ENCODE results near the gene KCNN3.

KCNN3 gene

DNA sequence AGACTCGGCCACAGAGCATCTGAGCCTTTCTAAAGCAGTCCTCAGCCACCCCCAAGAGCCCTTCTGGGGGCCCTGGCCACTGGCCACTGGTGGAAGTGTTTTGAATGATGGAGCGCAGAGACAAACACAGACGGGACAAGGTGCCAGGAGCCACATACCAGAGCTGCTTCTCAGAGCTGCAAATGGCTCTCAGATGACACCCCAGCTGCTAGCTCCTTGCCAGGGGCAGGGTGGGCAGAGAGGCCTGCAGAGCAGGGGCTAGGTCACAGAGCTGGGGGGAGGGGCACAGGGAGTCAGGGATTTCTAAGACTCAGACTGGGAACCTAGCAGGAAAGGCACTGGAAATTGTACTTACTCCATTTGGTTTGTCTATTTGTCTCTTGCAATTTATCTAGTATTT, 30.4 kb downstream of the KCNN3 start:
- Histone ChIP-seq H3K27me3 (ENCODE audit: insufficient read depth, low read length) (no peaks in the 10 kb centered on the region), H3K4me3 (ENCODE audit: low read length) (no peak overlapping the region), H3K4me1 (ENCODE audit: insufficient read depth, low read length) (peaks cover 26% of the 10 kb centered on the region), H2AFZ (ENCODE audit: low read depth, low read length) (no peak overlapping the region), H3K36me3 (ENCODE audit: insufficient read depth, low read length) (no peaks in the 10 kb centered on the region), H3K9me3 (ENCODE audit: low read length) (no peaks in the 10 kb centered on the region)

DNA sequence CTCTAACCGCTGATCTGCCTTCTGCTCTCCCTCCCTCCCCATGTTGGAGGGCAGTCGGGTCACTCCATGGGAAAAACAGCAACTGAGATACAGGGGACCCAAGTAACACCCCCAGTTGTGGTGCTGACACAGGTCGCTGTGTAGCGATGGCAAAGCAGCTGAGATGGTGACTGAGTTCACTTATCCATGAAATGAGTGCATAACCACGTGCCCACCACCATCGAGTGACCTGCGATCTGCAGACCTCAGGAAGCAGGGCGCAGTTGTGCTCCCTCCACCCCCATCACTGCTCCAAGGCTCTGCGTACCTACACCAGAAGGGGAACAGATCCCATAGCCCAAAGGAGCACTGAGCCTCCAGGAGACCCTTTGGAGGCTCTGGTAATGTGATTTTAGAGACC, 31.1 kb downstream of the KCNN3 start:
- Histone ChIP-seq H3K36me3 (ENCODE audit: insufficient read depth, low read length) (no peaks in the 10 kb centered on the region), H3K27me3 (ENCODE audit: insufficient read depth, low read length) (no peaks in the 10 kb centered on the region), H3K4me1 (ENCODE audit: insufficient read depth, low read length) (peaks cover 25% of the 10 kb centered on the region), H2AFZ (ENCODE audit: low read depth, low read length) (no peak overlapping the region), H3K4me3 (ENCODE audit: low read length) (no peak overlapping the region), H3K9me3 (ENCODE audit: low read length) (no peaks in the 10 kb centered on the region)

DNA sequence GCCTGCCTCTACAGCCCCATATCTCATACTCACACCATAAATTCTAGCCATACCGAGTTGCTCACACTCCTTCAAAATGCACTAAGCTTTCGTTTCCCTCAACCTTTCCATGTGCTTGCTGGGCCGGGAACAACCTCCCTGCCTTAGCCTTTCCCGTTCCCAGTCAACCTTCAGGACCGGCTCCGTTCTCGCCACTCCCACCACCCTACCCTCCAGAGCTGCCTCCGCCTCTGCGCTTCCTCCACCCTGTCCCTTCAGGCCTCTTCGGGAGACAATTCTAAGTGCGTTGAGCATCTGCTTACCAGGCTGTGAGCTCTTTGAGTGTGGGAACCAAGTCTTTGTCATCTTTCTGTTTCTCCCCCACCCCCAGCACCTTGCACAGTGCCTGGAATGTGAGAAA, 31.6 kb downstream of the KCNN3 start:
- H3K4me3 ChIP-seq (ENCODE audit: low read length): no peak overlapping the region
- H3K27me3 ChIP-seq (ENCODE audit: insufficient read depth, low read length): no peaks in the 10 kb centered on the region
- no peak overlapping the region for H2AFZ ChIP-seq (ENCODE audit: low read depth, low read length)
- no peaks in the 10 kb centered on the region for H3K36me3 ChIP-seq (ENCODE audit: insufficient read depth, low read length)
- H3K4me1 ChIP-seq (ENCODE audit: insufficient read depth, low read length): peaks cover 20% of the 10 kb centered on the region
- no peaks in the 10 kb centered on the region for H3K9me3 ChIP-seq (ENCODE audit: low read length)

DNA sequence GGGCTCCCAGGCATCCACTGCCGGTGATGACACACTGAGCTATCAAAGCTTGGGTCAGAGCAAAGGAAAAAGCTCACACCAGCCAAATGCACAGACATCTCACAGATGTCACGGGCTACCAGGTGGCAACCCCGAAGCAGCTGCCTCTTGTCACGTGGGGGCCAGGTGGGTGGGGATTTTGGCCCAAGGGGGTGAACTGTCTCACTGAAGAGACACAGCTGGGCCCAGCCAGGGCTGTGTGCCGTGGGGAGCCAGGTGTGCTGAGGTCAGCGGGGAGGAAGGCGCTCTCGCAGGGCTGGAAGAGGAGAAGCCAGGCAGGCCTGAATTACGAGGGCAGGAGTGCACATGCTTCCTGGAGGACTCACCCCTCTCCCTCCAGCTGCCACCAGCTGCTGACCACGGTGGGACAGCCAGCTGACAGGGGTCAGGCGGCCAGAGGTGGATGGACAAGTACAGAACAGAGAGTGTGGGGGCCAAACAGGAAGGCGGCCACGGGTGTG, 32.4 kb downstream of the KCNN3 start:
- H2AFZ ChIP-seq (ENCODE audit: low read depth, low read length): no peak overlapping the region
- H3K36me3 ChIP-seq (ENCODE audit: insufficient read depth, low read length): no peaks in the 10 kb centered on the region
- no peaks in the 10 kb centered on the region for H3K27me3 ChIP-seq (ENCODE audit: insufficient read depth, low read length)
- peaks cover 20% of the 10 kb centered on the region for H3K4me1 ChIP-seq (ENCODE audit: insufficient read depth, low read length)
- H3K9me3 ChIP-seq (ENCODE audit: low read length): no peaks in the 10 kb centered on the region
- H3K4me3 ChIP-seq (ENCODE audit: low read length): no peak overlapping the region

DNA sequence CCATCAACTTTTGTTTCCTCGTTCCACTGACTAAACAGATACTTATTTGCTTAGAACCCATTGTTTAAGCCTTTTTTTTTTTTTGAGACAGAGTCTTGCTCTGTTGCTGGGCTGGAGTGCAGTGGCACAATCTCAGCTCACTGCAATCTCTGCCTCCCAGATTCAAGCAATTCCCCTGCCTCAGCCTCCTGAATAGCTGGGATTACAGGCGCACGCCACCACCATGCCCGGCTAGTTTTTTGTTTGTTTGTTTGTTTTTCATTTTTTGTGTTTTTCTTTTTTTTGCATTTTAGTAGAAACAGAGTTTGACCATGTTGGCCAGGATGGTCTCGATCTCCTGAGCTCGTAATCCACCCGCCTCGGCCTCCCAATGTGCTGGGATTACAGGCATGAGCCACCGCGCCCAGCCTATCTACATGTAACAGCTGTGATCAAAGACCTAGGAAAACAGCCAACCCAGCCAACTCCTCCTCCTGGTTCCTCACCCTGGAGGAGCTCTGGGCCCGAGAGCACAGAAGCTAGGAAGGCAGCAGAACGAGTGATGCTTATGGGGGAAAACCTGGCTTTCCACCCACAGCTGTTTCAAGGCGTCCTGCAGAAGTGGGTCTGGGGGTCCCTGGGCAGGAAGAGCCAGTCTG, 32.9 kb downstream of the KCNN3 start:
- no peaks in the 10 kb centered on the region for H3K27me3 ChIP-seq (ENCODE audit: insufficient read depth, low read length)

DNA sequence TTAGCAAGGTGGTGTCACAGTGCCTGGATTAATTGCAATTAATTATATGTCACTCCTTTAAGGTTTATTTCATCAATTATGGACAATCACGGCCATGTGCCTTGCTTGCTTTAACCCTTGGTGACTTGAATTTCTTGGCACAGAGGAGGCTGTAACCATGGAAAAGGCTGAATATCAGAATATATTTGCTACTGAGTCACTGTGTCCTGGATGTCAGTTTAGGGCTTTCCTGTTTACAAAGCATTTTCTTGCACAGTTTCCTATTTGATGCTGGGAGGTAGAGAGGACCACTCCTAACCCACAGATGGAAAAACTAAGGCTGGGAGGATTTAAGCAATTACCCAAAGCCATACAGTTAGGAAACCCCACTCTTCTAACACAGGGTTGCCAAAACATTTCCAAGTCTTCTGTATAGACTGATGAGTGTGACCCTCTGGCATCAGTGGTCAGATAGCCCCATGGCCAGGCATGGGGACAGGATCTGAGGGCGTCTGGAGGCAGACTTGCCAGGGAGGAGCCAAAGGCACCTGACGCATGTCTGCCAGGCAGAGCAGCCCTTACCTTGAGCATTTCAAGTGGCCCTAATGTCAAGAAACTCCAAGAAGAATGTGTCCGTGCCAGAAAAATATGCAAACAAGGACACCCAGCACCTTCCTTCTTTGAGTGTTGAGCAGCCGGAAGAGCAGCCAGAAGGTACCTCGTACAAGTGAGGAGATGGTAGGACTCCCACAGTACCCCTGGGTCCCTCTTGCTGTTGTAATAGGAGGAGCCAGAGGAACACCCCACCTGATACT, 34.4 kb downstream of the KCNN3 start:
- Histone ChIP-seq H3K4me1 (ENCODE audit: insufficient read depth, low read length) (peaks cover 20% of the 10 kb centered on the region), H2AFZ (ENCODE audit: low read depth, low read length) (no peak overlapping the region), H3K27me3 (ENCODE audit: insufficient read depth, low read length) (no peaks in the 10 kb centered on the region), H3K9me3 (ENCODE audit: low read length) (no peaks in the 10 kb centered on the region), H3K4me3 (ENCODE audit: low read length) (no peak overlapping the region), H3K36me3 (ENCODE audit: insufficient read depth, low read length) (no peaks in the 10 kb centered on the region)

More for the DNA sequence above, 32.9 kb downstream of the KCNN3 start:
- Histone ChIP-seq H3K36me3 (ENCODE audit: insufficient read depth, low read length) (no peaks in the 10 kb centered on the region), H2AFZ (ENCODE audit: low read depth, low read length) (no peak overlapping the region), H3K9me3 (ENCODE audit: low read length) (no peaks in the 10 kb centered on the region), H3K4me1 (ENCODE audit: insufficient read depth, low read length) (peaks cover 20% of the 10 kb centered on the region), H3K4me3 (ENCODE audit: low read length) (no peak overlapping the region)

DNA sequence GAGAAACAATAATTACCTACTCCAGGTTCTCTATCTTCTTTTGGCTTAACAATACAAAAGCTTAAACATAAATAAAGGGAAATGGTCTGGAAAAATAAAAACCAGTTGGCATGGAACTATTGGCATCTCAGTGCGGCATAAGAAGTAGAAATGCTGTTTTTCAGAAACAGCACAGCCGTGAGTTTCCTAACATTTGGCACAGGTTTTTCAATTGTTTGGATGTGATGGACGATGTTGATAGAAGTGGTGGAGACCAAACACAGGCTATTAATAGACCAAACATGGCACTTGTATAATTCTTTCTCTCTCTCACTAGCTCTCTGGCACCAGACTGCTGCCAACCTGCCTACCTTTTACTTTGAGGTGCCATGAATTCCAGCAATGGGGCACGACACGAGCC, 36.2 kb downstream of the KCNN3 start:
- Histone ChIP-seq H2AFZ (ENCODE audit: low read depth, low read length) (no peak overlapping the region), H3K4me1 (ENCODE audit: insufficient read depth, low read length) (peaks cover 2% of the 10 kb centered on the region), H3K27me3 (ENCODE audit: insufficient read depth, low read length) (no peaks in the 10 kb centered on the region), H3K36me3 (ENCODE audit: insufficient read depth, low read length) (no peaks in the 10 kb centered on the region), H3K9me3 (ENCODE audit: low read length) (no peaks in the 10 kb centered on the region), H3K4me3 (ENCODE audit: low read length) (no peak overlapping the region)

DNA sequence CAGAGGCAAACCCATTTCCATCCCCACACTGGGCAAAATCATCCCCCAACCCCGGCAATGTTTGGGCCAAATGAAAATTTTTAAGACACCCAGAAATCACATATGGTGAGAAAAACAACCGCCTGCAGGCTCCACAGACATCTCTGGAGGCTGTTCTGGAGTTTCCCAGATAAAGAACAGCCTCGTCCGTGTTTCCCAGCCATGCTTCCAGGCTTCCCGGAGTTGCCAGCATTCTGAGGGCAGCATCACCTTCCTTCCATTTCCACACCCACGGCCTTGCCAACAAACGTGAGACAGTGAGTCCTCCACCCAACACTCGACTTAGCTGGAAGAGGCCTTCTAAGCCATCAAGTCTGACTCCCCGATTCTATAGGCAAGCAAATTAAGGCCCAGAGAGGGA, 36.9 kb downstream of the KCNN3 start:
- H3K27me3 ChIP-seq (ENCODE audit: insufficient read depth, low read length): no peaks in the 10 kb centered on the region
- no peaks in the 10 kb centered on the region for H3K4me1 ChIP-seq (ENCODE audit: insufficient read depth, low read length)
- no peaks in the 10 kb centered on the region for H3K36me3 ChIP-seq (ENCODE audit: insufficient read depth, low read length)
- H3K4me3 ChIP-seq (ENCODE audit: low read length): no peak overlapping the region
- H2AFZ ChIP-seq (ENCODE audit: low read depth, low read length): no peak overlapping the region
- H3K9me3 ChIP-seq (ENCODE audit: low read length): no peaks in the 10 kb centered on the region

DNA sequence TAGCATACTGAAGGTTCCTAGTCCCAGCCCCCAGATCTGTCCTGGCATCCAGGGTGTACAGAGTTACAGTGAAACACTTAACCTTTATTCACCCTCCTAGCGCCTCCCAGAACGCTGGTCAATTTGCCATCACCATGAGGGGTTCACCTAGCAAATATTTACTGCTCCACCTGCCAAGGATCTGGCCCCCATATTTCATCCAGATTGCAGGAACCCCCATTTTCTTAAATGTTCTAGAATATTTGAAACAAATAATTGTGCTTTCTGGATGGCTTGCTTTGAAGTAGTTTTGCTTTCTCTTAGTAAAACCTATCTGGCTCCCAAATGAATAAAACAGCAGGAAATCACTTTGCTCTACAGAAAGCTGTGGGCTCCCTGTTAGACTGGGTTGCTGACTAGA, 37.7 kb downstream of the KCNN3 start:
- no peak overlapping the region for H2AFZ ChIP-seq (ENCODE audit: low read depth, low read length)
- no peaks in the 10 kb centered on the region for H3K4me1 ChIP-seq (ENCODE audit: insufficient read depth, low read length)
- no peaks in the 10 kb centered on the region for H3K36me3 ChIP-seq (ENCODE audit: insufficient read depth, low read length)
- H3K27me3 ChIP-seq (ENCODE audit: insufficient read depth, low read length): no peaks in the 10 kb centered on the region
- H3K4me3 ChIP-seq (ENCODE audit: low read length): no peak overlapping the region
- H3K9me3 ChIP-seq (ENCODE audit: low read length): no peaks in the 10 kb centered on the region

DNA sequence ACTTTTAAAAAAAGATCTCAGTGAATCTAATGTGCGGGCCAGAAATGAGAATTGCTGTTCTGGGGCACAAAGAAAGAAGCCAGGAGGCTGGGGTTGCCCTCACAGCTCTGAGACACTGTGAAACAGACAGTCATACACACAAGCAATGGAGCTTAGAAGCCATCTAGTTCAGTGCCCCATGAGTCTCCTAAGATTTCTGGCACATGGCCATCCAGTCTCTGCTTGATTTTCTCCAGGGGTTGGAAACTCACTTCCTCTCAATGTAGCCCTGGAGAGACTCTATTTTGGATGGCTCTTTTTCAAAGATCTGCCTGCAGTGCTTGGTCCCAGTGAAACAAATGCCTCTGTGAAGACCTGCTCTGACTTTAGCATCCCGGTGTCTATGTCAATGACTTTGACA, 38.6 kb downstream of the KCNN3 start:
- no peaks in the 10 kb centered on the region for H3K4me1 ChIP-seq (ENCODE audit: insufficient read depth, low read length)

DNA sequence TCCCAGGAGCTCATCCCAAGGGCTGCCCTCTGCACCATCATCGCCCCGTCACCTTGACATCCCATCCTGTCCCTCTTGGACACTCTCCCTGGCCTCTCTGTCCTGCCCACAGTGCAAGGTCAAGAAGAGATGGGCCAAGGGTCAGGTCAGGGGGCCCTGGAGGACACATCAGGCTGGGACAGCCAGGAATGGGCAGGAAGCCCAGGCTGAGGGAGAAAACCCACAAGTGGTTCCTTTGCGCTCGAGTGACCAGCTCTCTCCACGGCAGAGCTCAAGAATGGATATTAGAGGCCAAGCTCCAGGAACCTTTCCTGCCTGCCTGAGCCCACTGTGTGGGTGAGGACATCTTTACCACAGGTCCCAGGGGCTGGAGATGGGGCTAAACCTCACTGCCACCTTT, 41.0 kb downstream of the KCNN3 start:
- no peaks in the 10 kb centered on the region for H3K9me3 ChIP-seq (ENCODE audit: low read length)
- H3K4me3 ChIP-seq (ENCODE audit: low read length): no peak overlapping the region
- no peak overlapping the region for H2AFZ ChIP-seq (ENCODE audit: low read depth, low read length)
- H3K27me3 ChIP-seq (ENCODE audit: insufficient read depth, low read length): no peaks in the 10 kb centered on the region
- H3K4me1 ChIP-seq (ENCODE audit: insufficient read depth, low read length): no peaks in the 10 kb centered on the region
- H3K36me3 ChIP-seq (ENCODE audit: insufficient read depth, low read length): no peaks in the 10 kb centered on the region

More for the DNA sequence above, 38.6 kb downstream of the KCNN3 start:
- Histone ChIP-seq H2AFZ (ENCODE audit: low read depth, low read length) (no peak overlapping the region), H3K4me3 (ENCODE audit: low read length) (no peak overlapping the region), H3K9me3 (ENCODE audit: low read length) (no peaks in the 10 kb centered on the region), H3K36me3 (ENCODE audit: insufficient read depth, low read length) (no peaks in the 10 kb centered on the region), H3K27me3 (ENCODE audit: insufficient read depth, low read length) (no peaks in the 10 kb centered on the region)

DNA sequence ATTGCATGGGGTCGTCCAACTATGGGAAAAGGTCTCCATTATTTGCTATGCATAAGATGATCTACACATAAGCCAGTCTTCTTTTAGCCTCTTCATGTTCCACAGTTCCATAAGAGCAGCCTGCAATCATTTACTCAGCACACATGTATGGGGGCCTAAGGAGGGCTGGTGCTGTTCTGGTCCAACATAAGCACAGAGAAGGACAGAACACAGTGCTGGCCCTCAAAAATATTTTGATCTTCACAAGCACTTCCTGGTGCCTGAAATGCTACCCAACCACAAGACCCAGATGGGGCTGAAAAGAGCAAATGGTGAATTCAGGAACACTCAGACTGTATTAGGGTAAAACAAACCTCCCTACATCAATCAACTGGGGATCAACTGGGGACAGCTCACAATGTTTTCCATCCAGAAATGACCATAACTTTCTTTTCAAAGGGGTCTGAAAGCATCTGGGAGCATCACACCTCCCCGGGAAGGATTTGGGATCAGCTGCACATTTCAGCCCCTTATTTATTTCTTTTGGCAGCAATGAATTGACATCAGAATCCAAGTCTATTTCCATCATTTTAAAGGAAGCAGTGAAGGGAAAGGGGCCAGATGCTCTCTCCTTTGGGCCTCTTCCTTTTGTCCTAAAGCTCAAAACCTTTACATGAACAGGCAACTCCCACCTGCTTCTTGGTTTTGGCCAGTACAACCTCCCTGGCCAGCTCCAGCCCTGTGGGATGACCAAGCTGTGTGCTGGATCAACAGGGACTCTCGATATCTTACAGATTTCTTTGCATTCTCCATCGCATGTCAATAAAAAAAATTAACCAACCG, 45.7 kb downstream of the KCNN3 start:
- Histone ChIP-seq H3K4me3 (ENCODE audit: low read length) (no peak overlapping the region), H3K4me1 (ENCODE audit: insufficient read depth, low read length) (no peaks in the 10 kb centered on the region), H2AFZ (ENCODE audit: low read depth, low read length) (no peak overlapping the region), H3K9me3 (ENCODE audit: low read length) (peaks cover 2% of the 10 kb centered on the region), H3K27me3 (ENCODE audit: insufficient read depth, low read length) (no peaks in the 10 kb centered on the region), H3K36me3 (ENCODE audit: insufficient read depth, low read length) (no peaks in the 10 kb centered on the region)

DNA sequence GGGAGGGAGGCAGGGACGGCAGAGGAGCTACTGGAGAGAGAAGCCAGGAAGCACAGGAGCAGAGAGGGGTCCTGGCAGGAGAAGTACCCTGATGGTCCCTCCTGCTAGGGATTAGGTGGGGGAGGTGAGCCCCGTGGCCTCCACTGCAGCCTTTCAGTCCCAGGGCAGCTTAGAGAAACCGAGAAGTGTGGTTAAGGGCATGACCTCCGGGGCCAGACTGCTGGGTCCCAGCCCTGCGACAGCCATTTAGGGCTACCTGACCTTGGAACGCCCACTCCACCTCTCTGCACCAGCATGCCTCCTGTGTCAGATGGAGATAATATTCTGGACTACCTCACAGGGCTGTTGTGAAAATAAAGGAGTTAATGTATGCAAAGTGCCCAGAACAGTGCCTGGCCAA, 47.4 kb downstream of the KCNN3 start:
- no peaks in the 10 kb centered on the region for H3K4me1 ChIP-seq (ENCODE audit: insufficient read depth, low read length)
- H3K9me3 ChIP-seq (ENCODE audit: low read length): peaks cover 2% of the 10 kb centered on the region
- no peak overlapping the region for H2AFZ ChIP-seq (ENCODE audit: low read depth, low read length)
- H3K27me3 ChIP-seq (ENCODE audit: insufficient read depth, low read length): no peaks in the 10 kb centered on the region
- H3K4me3 ChIP-seq (ENCODE audit: low read length): no peak overlapping the region
- no peaks in the 10 kb centered on the region for H3K36me3 ChIP-seq (ENCODE audit: insufficient read depth, low read length)

Data from neuron (in vitro differentiated cells).